ENCODE data around the gene KDM4C. TPM values are rescaled to one million over a fixed set of nuclear protein-coding genes. Genes with fewer than 3 reads are reported as not detected.

KDM4C gene
- total RNA-seq (2022; extraction: Qiagen RNA extraction) = 8.1 to 9.0 TPM (median 8.5 TPM) in 5 replicates

DNA sequence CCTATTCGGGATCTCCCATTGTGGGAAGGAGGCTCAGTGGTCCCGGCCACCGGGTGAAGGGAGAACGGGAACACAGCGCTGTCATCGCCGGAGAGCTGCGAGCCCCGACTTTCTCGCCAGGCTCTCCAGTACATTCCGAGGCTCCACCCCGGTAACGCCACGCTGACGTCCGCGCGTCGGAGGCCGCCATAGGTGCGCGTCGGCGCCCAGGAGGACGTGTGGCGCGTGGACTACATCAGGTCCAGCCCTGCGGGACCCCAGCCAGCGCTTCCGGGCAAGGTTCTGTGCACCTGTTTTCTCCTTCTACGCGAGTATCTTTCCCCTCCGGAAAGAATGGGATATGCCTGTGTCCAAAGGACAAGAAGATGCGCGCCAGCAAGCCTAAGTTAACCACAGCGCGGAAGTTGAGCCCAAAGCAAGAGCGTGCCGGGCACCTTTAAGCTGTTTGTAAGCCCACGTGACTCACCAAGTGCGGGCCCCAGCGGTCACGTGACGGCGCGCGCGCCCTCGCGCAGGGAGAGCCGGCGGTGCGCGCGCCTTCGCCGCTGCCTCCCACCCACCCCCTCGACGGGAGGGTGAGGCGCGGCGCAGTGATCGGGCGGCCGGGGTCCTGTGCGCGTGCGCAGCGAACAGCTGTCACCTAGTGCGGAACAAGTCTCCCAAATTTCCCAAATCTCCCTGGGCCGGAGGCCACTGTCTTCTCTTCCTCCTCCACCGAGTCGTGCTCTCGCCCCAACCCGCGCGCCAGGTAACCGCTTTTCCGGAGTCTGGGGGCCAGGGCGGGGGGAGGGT, at the start of gene KDM4C:
TSS of gene KDM4C (plus strand) at position 518 of the 792 bp plus-strand sequence. CDS start 35,016 bp downstream, outside the sequence.

Other genes starting within 250 kb of the KDM4C start
- gene GLDC, start 112.2 kb upstream of the KDM4C start, total RNA-seq (2022; extraction: Qiagen RNA extraction) = 10.7 to 13.9 TPM (median 12.2 TPM) in 5 replicates